Natural killer cell (primary cell): ENCODE results near the gene MYOD1. TPM values are rescaled to one million over a fixed set of nuclear protein-coding genes. Genes with fewer than 3 reads are reported as not detected.

ENCODE experiments used
- ATAC-seq, 3 donors: fragments of 150-1000 bp in 2 of 3; fragments of 200-7000 bp in 1 of 3; cut with Tn5 transposase; 1 replicate in 1 of 3; 2 replicates in 2 of 3; pipeline ENCODE4 v1.10.0; 2021; ENCODE audit warnings: mild to moderate bottlenecking in 2 of 3, moderate library complexity in 2 of 3
- DNase-seq, 2 donors: peaks; one replicate each; pipeline versions ENCODE4 v3.0.0 to v3.0.0-alpha.2; 2013 to 2021; ENCODE audit warnings: mixed read lengths in 1 of 2
- H3K27ac ChIP-seq: one replicate; pipeline ENCODE4 v1.5.1; 2013; ENCODE audit warnings: mild to moderate bottlenecking, low read length
- H3K27me3 ChIP-seq: one replicate; pipeline ENCODE4 v1.6.1; 2013; ENCODE audit warnings: low read length; ENCODE audit not compliant: control insufficient read depth, insufficient read depth
- H3K36me3 ChIP-seq: one replicate; pipeline ENCODE4 v1.6.1; 2013; ENCODE audit warnings: low read length; ENCODE audit not compliant: control insufficient read depth, insufficient read depth
- H3K4me1 ChIP-seq: one replicate; pipeline ENCODE4 v1.6.1; 2013; ENCODE audit warnings: low read length; ENCODE audit not compliant: control insufficient read depth, insufficient read depth
- H3K4me3 ChIP-seq: one replicate; pipeline ENCODE4 v1.5.1; 2013; ENCODE audit warnings: low read length
- H3K9me3 ChIP-seq: one replicate; pipeline ENCODE4 v1.6.1; 2013; ENCODE audit warnings: low read length; ENCODE audit not compliant: control insufficient read depth, insufficient read depth
- H3K27ac Mint-ChIP-seq, 2 donors: one replicate each; pipeline ENCODE4 v1.8.0; 2022; ENCODE audit warnings: mild to moderate bottlenecking in 2 of 2, mixed read lengths in 2 of 2, moderate library complexity in 1 of 2
- H3K27me3 Mint-ChIP-seq, 2 donors: one replicate each; pipeline ENCODE4 v1.8.0; 2022; ENCODE audit warnings: low read depth in 2 of 2, mixed read lengths in 2 of 2
- H3K36me3 Mint-ChIP-seq: one replicate; pipeline ENCODE4 v1.8.0; 2022; ENCODE audit warnings: mixed read lengths
- H3K4me1 Mint-ChIP-seq, 2 donors: one replicate each; pipeline ENCODE4 v1.8.0; 2022; ENCODE audit warnings: mixed read lengths in 2 of 2
- H3K4me3 Mint-ChIP-seq: one replicate; pipeline ENCODE4 v1.8.0; 2022; ENCODE audit warnings: mild to moderate bottlenecking, moderate library complexity, mixed read lengths
- H3K9me3 Mint-ChIP-seq, 2 donors: one replicate each; pipeline ENCODE4 v1.8.0; 2022; ENCODE audit warnings: mixed read lengths in 2 of 2
- CTCF ChIP-seq: fragments of 200-600 bp; IDR thresholded peaks from one replicate; pipeline ENCODE4 v1.8.0; 2022; ENCODE audit warnings: antibody characterized with exemption
- WGBS: methylation state at CpG from one replicate; pipeline ENCODE4 v1.1.7; 2013; ENCODE audit warnings: missing lambda C conversion rate; ENCODE audit not compliant: insufficient coverage; 5-methylcytosine and 5-hydroxymethylcytosine counted together
- intact Hi-C: fragments of 100-400 bp; cut with micrococcal nuclease; formaldehyde crosslinking; loops from one replicate; pipeline ENCODE4 v1.14.2; 2022
- total RNA-seq, 4 donors: library from RNA; stranded (reverse); fragments of 120-200 nt in 1 of 4; gene quantifications; one replicate each; pipeline versions ENCODE4 v1.2.3 to v1.2.4, GENCODE V29; 2013 to 2022

The MYOD1 gene
- total RNA-seq, 3 donors from 2014 or later (not counting 1 experiment from before 2014, with no cell fraction given): not detected

GRCh38 chr11:17682848-17683247 is 36.5 kb upstream of the MYOD1 start:
- H3K27me3 ChIP-seq: no peaks in the 10 kb centered on the region
- Mint-ChIP-seq H3K4me1 (no peaks in the 10 kb centered on the region), H3K4me3 (no peak overlapping the region), H3K36me3 (no peaks in the 10 kb centered on the region), H3K9me3 (no peaks in the 10 kb centered on the region), H3K27me3 (peaks cover 16 to 57% of the 10 kb centered on the region in 2 donors), H3K27ac (no peak overlapping the region)
- H3K9me3 ChIP-seq: no peaks in the 10 kb centered on the region
- H3K36me3 ChIP-seq: no peaks in the 10 kb centered on the region
- intact Hi-C loops: loop anchor here (5.0 kb wide), 1 partner anchor 451 kb away; no protein-coding TSS in a partner anchor
- DNase-seq: no peak
- ATAC-seq: no peak
- TF ChIP-seq CTCF: no peak
- H3K27ac ChIP-seq: no peak overlapping the region
- no peak overlapping the region for H3K4me3 ChIP-seq
- no peaks in the 10 kb centered on the region for H3K4me1 ChIP-seq

- no peak for TF ChIP-seq CTCF
- H3K4me3 Mint-ChIP-seq: no peak overlapping the region
- intact Hi-C loops: loop anchor here (5.0 kb wide), 1 partner anchor 451 kb away; no protein-coding TSS in a partner anchor
- no peaks in the 10 kb centered on the region for H3K27me3 ChIP-seq
- H3K4me1 Mint-ChIP-seq: no peaks in the 10 kb centered on the region
- H3K4me1 ChIP-seq: no peaks in the 10 kb centered on the region
- H3K4me3 ChIP-seq: no peak overlapping the region
- H3K9me3 Mint-ChIP-seq: no peaks in the 10 kb centered on the region
- H3K27ac ChIP-seq: no peak overlapping the region
- no peaks in the 10 kb centered on the region for H3K36me3 ChIP-seq
- 85% methylated on average over 12 of the region's 12 CpGs for WGBS
- ATAC-seq (no peak), DNase-seq (no peak)
- H3K36me3 Mint-ChIP-seq: no peaks in the 10 kb centered on the region
- H3K9me3 ChIP-seq: no peaks in the 10 kb centered on the region
- H3K27ac Mint-ChIP-seq: no peak overlapping the region
- peaks cover 16 to 56% of the 10 kb centered on the region in 2 donors for H3K27me3 Mint-ChIP-seq
These were observed 35.8 kb upstream of the MYOD1 start for GRCh38 chr11:17683377-17684161.

- H3K4me1 Mint-ChIP-seq: no peaks in the 10 kb centered on the region
- H3K4me3 Mint-ChIP-seq: no peak overlapping the region
- Histone ChIP-seq H3K36me3 (no peaks in the 10 kb centered on the region), H3K27ac (no peak overlapping the region), H3K27me3 (no peaks in the 10 kb centered on the region), H3K4me1 (no peaks in the 10 kb centered on the region), H3K4me3 (no peak overlapping the region), H3K9me3 (no peaks in the 10 kb centered on the region)
- ATAC-seq (no peak), DNase-seq (no peak)
- TF ChIP-seq CTCF: no peak
- no peaks in the 10 kb centered on the region for H3K9me3 Mint-ChIP-seq
- peaks cover 16 to 50% of the 10 kb centered on the region in 2 donors for H3K27me3 Mint-ChIP-seq
- 72% methylated on average over 4 of the region's 5 CpGs for WGBS
- H3K27ac Mint-ChIP-seq: no peak overlapping the region
- H3K36me3 Mint-ChIP-seq: no peaks in the 10 kb centered on the region
- intact Hi-C loops: loop anchor here (5.0 kb wide), 1 partner anchor 452 kb away; no protein-coding TSS in a partner anchor
These were observed 34.8 kb upstream of the MYOD1 start for GRCh38 chr11:17684550-17684949.
